Measurements from ENCODE around the gene RASGRP2.
"Not testable (repeated sequence)": the region's sequence is repeated elsewhere in the genome, so short reads cannot be mapped to it uniquely, and the experiment has no call there.

Gene RASGRP2

GRCh38 chr11:64720640-64721358, 23.1 kb downstream of the RASGRP2 start:
- no peak for DNase-seq (ENCODE audit: low read depth in 3 of 3, low spot score in 1 of 3)

- DNase-seq (ENCODE audit: low read depth in 3 of 3, low spot score in 1 of 3) = no peak
These were observed 23.8 kb downstream of the RASGRP2 start for GRCh38 chr11:64720167-64720566.

GRCh38 chr11:64719406-64719805, 24.5 kb downstream of the RASGRP2 start:
- no peak for DNase-seq (ENCODE audit: low read depth in 3 of 3, low spot score in 1 of 3)

- no peak for DNase-seq (ENCODE audit: low read depth in 3 of 3, low spot score in 1 of 3)
These were observed 25.2 kb downstream of the RASGRP2 start for GRCh38 chr11:64718780-64719124.

GRCh38 chr11:64718084-64718779, 25.7 kb downstream of the RASGRP2 start:
- DNase-seq (ENCODE audit: low read depth in 3 of 3, low spot score in 1 of 3) = no peak

- DNase-seq (ENCODE audit: low read depth in 3 of 3, low spot score in 1 of 3) = no peak
These were observed 26.7 kb downstream of the RASGRP2 start for GRCh38 chr11:64717268-64717578.

GRCh38 chr11:64716473-64717267, 27.3 kb downstream of the RASGRP2 start:
- no peak for DNase-seq (ENCODE audit: low read depth in 3 of 3, low spot score in 1 of 3)

GRCh38 chr11:64715756-64716472, 28.0 kb downstream of the RASGRP2 start:
- no peak for DNase-seq (ENCODE audit: low read depth in 3 of 3, low spot score in 1 of 3)

GRCh38 chr11:64715110-64715509, 28.8 kb downstream of the RASGRP2 start:
- no peak for DNase-seq (ENCODE audit: low read depth in 3 of 3, low spot score in 1 of 3)

- no peak for DNase-seq (ENCODE audit: low read depth in 3 of 3, low spot score in 1 of 3)
These were observed 29.3 kb downstream of the RASGRP2 start for GRCh38 chr11:64714666-64715065.

- no peak for DNase-seq (ENCODE audit: low read depth in 3 of 3, low spot score in 1 of 3)
These were observed 30.1 kb downstream of the RASGRP2 start for GRCh38 chr11:64713781-64714363.

- no peak for DNase-seq (ENCODE audit: low read depth in 3 of 3, low spot score in 1 of 3)
These were observed 30.8 kb downstream of the RASGRP2 start for GRCh38 chr11:64713016-64713707.

GRCh38 chr11:64712430-64713015, 31.4 kb downstream of the RASGRP2 start:
- no peak for DNase-seq (ENCODE audit: low read depth in 3 of 3, low spot score in 1 of 3)

- DNase-seq (ENCODE audit: low read depth in 3 of 3, low spot score in 1 of 3) = no peak
These were observed 32.0 kb downstream of the RASGRP2 start for GRCh38 chr11:64711956-64712362.

- no peak for DNase-seq (ENCODE audit: low read depth in 3 of 3, low spot score in 1 of 3)
These were observed 32.6 kb downstream of the RASGRP2 start for GRCh38 chr11:64711138-64711955.

- no peak for DNase-seq (ENCODE audit: low read depth in 3 of 3, low spot score in 1 of 3)
These were observed 33.4 kb downstream of the RASGRP2 start for GRCh38 chr11:64710418-64711137.

- no peak for DNase-seq (ENCODE audit: low read depth in 3 of 3, low spot score in 1 of 3)
These were observed 38.4 kb downstream of the RASGRP2 start for GRCh38 chr11:64705501-64705900.

GRCh38 chr11:64703048-64703447, 40.9 kb downstream of the RASGRP2 start:
- no peak for DNase-seq (ENCODE audit: low read depth in 3 of 3, low spot score in 1 of 3)

- not testable (repeated sequence) for DNase-seq (ENCODE audit: low read depth in 3 of 3, low spot score in 1 of 3)
These were observed 42.0 kb downstream of the RASGRP2 start for GRCh38 chr11:64701956-64702355.

Measured in stimulated activated CD4-positive, alpha-beta T cell treated with anti-CD3 and anti-CD28 coated beads, TNF-alpha, amount 100 ng/mL, for 1 hour (primary cell).